Measurements from ENCODE around the gene ZXDC.

- no peak for TF ChIP-seq ZNF274 (IDR thresholded peaks at IDR 0.05; ENCODE audit: low read depth, low read length)
- no peak for TF ChIP-seq YY1 (IDR thresholded peaks at IDR 0.05; ENCODE audit: insufficient read depth, insufficient read length)
Observed at GRCh38 chr3:126392246-126392645, 83.4 kb downstream of the ZXDC start.
